Activated CD4-positive, alpha-beta T cell treated with anti-CD3 and anti-CD28 coated beads for 36 hours (primary cell): ENCODE measurements around the gene MAGEB17. TPM values are rescaled to one million over a fixed set of nuclear protein-coding genes. Genes with fewer than 3 reads are reported as not detected.

Source experiments
- ATAC-seq: fragments of 200-7000 bp; cut with Tn5 transposase; one replicate; pipeline ENCODE4 v1.10.0; 2021; ENCODE audit warnings: mild to moderate bottlenecking, moderate library complexity
- CTCF ChIA-PET: fragments of 350-600 bp; sonication (Branson Sonifier 250); formaldehyde crosslinking; loops from one replicate; lab custom pipeline; 2021; ENCODE audit warnings: antibody characterized with exemption; lab: Charles Lee
- POLR2A ChIA-PET: fragments of 350-600 bp; sonication (Branson Sonifier 250); formaldehyde crosslinking; loops from one replicate; lab custom pipeline; 2021; ENCODE audit warnings: antibody characterized with exemption, inconsistent platforms; lab: Charles Lee
- DNase-seq: peaks from one replicate; pipeline ENCODE4 v3.0.0-alpha.2; 2020
- H3K27ac Mint-ChIP-seq: one replicate; pipeline ENCODE4 v1.8.0; 2021; ENCODE audit warnings: mixed read lengths
- H3K27me3 Mint-ChIP-seq: one replicate; pipeline ENCODE4 v1.8.0; 2021; ENCODE audit warnings: mixed read lengths
- H3K36me3 Mint-ChIP-seq: one replicate; pipeline ENCODE4 v1.8.0; 2021; ENCODE audit warnings: low read depth, mixed read lengths
- H3K4me1 Mint-ChIP-seq: one replicate; pipeline ENCODE4 v1.8.0; 2021; ENCODE audit warnings: mixed read lengths
- H3K4me3 Mint-ChIP-seq: one replicate; pipeline ENCODE4 v1.8.0; 2021; ENCODE audit warnings: mild to moderate bottlenecking, moderate library complexity, mixed read lengths
- H3K9me3 Mint-ChIP-seq: one replicate; pipeline ENCODE4 v1.8.0; 2021; ENCODE audit warnings: low read depth, mixed read lengths
- intact Hi-C, 2 experiments: fragments of 100-400 bp; cut with DNase I in 1 of 2; cut with micrococcal nuclease in 1 of 2; formaldehyde crosslinking; loops; one replicate each; pipeline versions ENCODE4 v1.14.2 to v1.15.1; 2022 to 2024; cut with DNase I, micrococcal nuclease
- total RNA-seq, 2 experiments: library from RNA; stranded (reverse); gene quantifications; one replicate each; pipeline ENCODE4 v1.2.3, GENCODE V29; 2021

MAGEB17 gene, protein sequence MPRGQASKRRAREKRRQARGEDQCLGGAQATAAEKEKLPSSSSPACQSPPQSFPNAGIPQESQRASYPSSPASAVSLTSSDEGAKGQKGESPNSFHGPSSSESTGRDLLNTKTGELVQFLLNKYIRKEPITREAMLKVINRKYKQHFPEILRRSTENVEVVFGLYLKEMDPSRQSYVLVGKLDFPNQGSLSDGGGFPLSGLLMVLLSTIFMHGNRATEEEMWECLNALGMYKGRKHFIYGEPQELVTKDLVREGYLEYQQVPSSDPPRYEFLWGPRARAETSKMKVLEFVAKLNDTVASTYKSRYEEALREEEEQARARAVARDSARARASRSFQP
- total RNA-seq: not detected

DNA sequence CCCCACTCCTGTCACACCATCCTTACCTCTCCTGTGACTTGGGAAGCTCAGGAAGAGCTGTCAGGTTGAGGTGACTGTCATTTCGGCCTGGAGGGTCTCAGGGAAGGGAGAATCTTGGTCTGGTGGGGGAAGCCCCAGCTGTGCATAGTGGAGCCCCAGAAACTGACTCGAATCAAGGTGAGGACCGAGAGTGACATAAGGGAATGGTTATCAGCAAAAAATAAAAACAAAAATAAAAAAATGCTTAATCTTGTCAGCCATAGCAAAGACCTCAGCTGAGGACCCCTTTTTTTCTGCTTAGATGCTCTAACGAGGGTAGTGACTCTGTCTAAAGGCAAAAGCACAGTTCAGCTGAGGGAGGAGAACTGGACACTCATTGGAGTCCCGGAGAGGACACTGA lies at the start of gene MAGEB17:
Gene MAGEB17 (plus strand): TSS at position 301 of the 400 bp plus-strand sequence. CDS start 2,902 bp downstream, outside the sequence.
- no peak for DNase-seq
- H3K27ac Mint-ChIP-seq: no peak within 1 kb of the TSS

DNA sequence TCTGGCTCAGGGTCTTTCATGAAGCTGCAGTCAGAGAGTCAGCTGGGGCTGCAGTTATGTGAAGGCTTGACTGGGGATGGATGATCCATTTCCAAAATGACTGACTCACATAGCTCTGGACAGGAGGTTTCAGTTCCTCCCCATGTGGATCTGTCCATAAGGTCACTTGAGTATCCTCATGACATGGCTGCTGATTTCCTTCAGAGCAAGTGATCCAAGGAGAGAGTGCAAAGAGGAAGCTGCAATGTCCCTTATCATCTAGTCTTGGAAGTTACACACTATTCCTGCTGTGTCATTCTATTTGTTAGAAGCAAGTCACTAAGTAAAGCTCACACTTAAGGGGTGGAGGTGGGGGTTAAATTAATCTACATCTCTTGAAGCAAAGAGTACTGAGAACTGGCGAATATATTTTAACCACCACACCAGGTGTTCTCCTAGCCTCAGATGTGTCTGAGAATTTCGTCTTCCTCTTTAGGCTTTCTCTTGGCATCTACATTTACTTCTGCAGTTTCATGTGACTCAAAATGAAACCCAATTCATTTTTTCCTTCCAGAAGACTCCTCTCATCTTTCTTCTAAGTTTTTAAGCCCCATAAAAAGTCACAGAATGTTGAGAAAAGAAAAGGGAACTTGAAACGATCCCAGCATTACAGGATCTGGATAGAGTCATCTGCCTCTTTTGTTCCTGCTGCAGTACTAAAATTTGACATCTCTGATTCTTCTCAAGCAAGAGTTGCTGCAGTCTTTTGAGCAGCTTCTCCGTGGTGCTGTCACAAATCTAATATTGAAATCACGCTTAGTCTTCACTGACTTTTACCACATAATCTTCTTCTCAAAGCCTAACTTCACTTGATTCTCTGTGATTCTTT lies 47.7 kb upstream of the MAGEB17 start:
- H3K27me3 Mint-ChIP-seq: peaks cover 8% of the 10 kb centered on the region
- peaks cover 22% of the 10 kb centered on the region for H3K4me1 Mint-ChIP-seq
- intact Hi-C loops: loop anchor here in 1 of 2 experiments (5.0 kb wide), 1 partner anchor 132 kb away; no protein-coding TSS in a partner anchor
- ChIA-PET CTCF (no interaction called here), POLR2A (no interaction called here)
- peak; percentile 80 for ATAC-seq
- no peak overlapping the region for H3K27ac Mint-ChIP-seq
- peaks cover 5% of the 10 kb centered on the region for H3K9me3 Mint-ChIP-seq
- H3K4me3 Mint-ChIP-seq: no peak overlapping the region
- no peak for DNase-seq
- no peaks in the 10 kb centered on the region for H3K36me3 Mint-ChIP-seq

More for the DNA sequence above, at the start of gene MAGEB17:
- Mint-ChIP-seq H3K27me3 (peaks cover 1% of the 10 kb centered on the region), H3K9me3 (no peaks in the 10 kb centered on the region), H3K4me1 (no peaks in the 10 kb centered on the region), H3K36me3 (no peaks in the 10 kb centered on the region), H3K4me3 (no peak within 1 kb of the TSS)
- ChIA-PET POLR2A (no interaction called here), CTCF (no interaction called here)
- ATAC-seq: no peak
- intact Hi-C loops: no loop called here

DNA sequence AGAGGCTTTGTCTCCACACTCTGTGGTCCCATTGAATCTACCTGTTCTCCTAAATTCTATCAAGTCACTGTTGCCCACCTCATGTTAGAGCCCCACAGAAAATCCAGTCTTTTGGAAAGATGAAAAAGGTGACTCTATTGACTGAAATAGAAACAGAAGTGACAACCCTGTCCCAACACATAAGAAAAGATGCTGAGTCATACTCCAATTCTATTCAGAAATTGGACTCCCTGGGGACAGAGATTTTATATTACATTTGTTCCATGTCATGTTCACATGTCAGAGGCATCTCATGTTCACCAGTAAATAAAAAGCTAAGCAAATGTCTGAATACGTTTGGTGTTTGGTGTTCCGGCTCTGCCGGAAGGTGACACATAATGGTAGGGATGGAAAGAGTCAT lies 46.9 kb upstream of the MAGEB17 start:
- Mint-ChIP-seq H3K27me3 (peaks cover 8% of the 10 kb centered on the region), H3K4me3 (no peak overlapping the region), H3K27ac (no peak overlapping the region), H3K4me1 (peaks cover 22% of the 10 kb centered on the region), H3K36me3 (no peaks in the 10 kb centered on the region), H3K9me3 (peaks cover 5% of the 10 kb centered on the region)
- ATAC-seq: no peak
- ChIA-PET CTCF (no interaction called here), POLR2A (no interaction called here)
- DNase-seq: no peak
- intact Hi-C loops: loop anchor here in 1 of 2 experiments (5.0 kb wide), 1 partner anchor 133 kb away; no protein-coding TSS in a partner anchor

DNA sequence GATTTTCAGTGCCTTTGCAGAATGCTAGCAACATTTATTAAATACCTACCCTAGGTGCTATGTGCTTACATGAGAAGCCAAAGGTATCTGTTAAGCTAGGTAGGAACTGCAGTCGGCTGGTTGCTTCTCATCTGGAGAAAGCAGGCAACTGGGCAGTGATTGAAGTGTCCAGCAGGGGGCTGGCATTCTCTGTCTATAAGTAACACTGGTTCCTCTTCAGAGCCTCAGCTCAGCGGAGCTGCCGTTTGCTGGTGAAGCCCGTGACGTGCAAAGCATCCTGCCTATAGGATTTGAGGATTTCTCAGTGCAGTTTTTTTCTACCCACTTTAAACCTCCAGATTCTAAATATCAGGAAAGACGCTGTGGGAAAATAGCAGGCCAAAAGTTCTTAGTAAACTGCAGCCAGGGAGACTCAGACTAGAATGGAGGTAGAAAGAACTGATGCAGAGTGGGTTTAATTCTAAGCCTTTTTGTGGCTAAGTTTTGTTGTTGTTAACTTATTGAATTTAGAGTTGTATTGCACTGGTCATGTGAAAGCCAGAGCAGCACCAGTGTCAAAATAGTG lies 44.0 kb upstream of the MAGEB17 start, which contains the start of gene GRPR:
Gene GRPR (plus strand): TSS at position 344 of the 565 bp plus-strand sequence. CDS start 389 bp downstream, outside the sequence.
- DNase-seq (peak; percentile 75), ATAC-seq (peak; percentile 77)
- ChIA-PET POLR2A (no interaction called here), CTCF (interaction anchor here (0.5 to 1.8 kb wide), 4 partner anchors 9 to 212 kb away, joined by 3 to 10 read pairs (median 4); no protein-coding TSS in a partner anchor)
- intact Hi-C loops: loop anchor here in 1 of 2 experiments (5.0 kb wide), 1 partner anchor 136 kb away; no protein-coding TSS in a partner anchor
- Mint-ChIP-seq H3K4me3 (no peak within 1 kb of the TSS), H3K27ac (no peak within 1 kb of the TSS), H3K4me1 (peaks cover 22% of the 10 kb centered on the region), H3K27me3 (peaks cover 12% of the 10 kb centered on the region), H3K36me3 (no peaks in the 10 kb centered on the region), H3K9me3 (peaks cover 5% of the 10 kb centered on the region)

DNA sequence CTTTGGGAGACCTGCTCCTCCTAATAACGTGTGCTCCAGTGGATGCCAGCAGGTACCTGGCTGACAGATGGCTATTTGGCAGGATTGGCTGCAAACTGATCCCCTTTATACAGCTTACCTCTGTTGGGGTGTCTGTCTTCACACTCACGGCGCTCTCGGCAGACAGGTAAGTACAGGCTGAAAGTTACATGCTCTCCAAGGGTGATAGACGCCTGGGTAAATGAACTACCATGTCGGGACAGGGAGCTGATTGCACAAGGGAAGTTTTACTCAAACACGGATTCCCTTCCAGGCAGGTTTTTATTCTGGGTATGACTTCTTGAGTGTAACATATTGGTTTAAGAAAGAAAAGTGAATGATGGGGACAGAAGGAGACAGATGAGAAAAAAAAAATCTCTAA lies 43.1 kb upstream of the MAGEB17 start:
- intact Hi-C loops: loop anchor here in 1 of 2 experiments (5.0 kb wide), 1 partner anchor 137 kb away; no protein-coding TSS in a partner anchor
- Mint-ChIP-seq H3K27ac (no peak overlapping the region), H3K9me3 (peaks cover 2% of the 10 kb centered on the region), H3K36me3 (no peaks in the 10 kb centered on the region), H3K4me3 (no peak overlapping the region), H3K4me1 (peaks cover 16% of the 10 kb centered on the region), H3K27me3 (peaks cover 16% of the 10 kb centered on the region)
- ATAC-seq: no peak
- ChIA-PET CTCF (interaction anchor here (1.1 kb wide), 1 partner anchor 11 kb away, joined by 3 read pairs; no protein-coding TSS in a partner anchor), POLR2A (no interaction called here)
- no peak for DNase-seq

DNA sequence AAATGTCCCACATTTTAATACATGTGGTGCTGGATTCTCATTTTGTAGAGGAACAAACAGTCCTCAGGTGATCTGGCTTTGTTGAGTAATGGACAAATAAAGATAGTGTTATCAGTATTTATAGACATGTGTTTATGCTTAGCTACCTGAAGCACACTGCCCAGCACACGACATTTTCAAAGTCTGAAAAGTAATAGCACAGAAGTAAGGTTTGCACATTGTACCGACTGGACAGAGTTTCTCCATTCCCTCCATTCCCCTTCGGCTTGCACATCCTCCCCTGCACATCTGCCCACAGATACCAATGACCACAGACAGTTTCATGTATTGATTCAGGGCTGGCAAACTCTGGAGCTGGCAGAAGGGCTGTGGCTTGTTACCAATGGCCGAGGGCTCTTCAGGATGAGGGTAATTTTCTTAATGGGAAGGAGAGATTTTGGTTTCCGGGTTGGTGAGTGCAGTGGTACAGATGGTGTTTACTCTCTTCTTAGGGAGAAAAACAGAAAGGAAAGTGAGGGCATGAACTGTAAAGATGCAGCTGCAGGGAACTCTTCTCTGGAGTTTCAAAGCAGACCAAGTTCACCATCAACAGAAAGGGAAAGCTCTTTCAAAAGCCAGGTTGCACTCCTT lies 41.6 kb upstream of the MAGEB17 start:
- no peak for DNase-seq
- Mint-ChIP-seq H3K36me3 (no peaks in the 10 kb centered on the region), H3K9me3 (no peaks in the 10 kb centered on the region), H3K27ac (no peak overlapping the region), H3K27me3 (peaks cover 16% of the 10 kb centered on the region), H3K4me1 (peaks cover 2% of the 10 kb centered on the region), H3K4me3 (no peak overlapping the region)
- no peak for ATAC-seq
- CTCF ChIA-PET: interaction anchor here (1.3 kb wide), 1 partner anchor 8 kb away, joined by 3 read pairs; no protein-coding TSS in a partner anchor
- POLR2A ChIA-PET: no interaction called here
- intact Hi-C loops: no loop called here

DNA sequence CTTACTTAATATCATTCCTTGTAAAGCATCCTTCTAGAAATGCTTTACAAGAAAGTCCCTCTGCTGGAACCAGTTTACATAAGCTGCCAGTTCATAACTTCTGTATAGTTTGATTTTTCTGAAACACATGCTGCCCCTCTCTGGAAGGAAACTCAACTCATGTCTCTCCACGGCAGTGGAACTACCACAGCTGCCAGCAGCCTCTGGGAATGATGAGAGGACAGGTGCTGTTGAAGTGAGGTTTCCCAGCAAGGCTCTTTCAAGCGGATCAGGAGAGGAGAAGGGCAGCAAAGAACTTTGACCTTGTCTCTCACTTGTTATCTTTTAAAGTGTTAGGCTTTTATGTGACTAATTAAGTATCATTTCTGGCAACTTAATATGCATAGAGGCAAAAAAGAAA lies 36.6 kb upstream of the MAGEB17 start:
- H3K27me3 Mint-ChIP-seq: peaks cover 12% of the 10 kb centered on the region
- no peaks in the 10 kb centered on the region for H3K9me3 Mint-ChIP-seq
- H3K36me3 Mint-ChIP-seq: no peaks in the 10 kb centered on the region
- POLR2A ChIA-PET: no interaction called here
- ATAC-seq (no peak), DNase-seq (no peak)
- intact Hi-C loops: loop anchor here in 1 of 2 experiments (10.0 kb wide), 1 partner anchor 366 kb away; no protein-coding TSS in a partner anchor
- no peaks in the 10 kb centered on the region for H3K4me1 Mint-ChIP-seq
- no peak overlapping the region for H3K4me3 Mint-ChIP-seq
- CTCF ChIA-PET: no interaction called here
- no peak overlapping the region for H3K27ac Mint-ChIP-seq

DNA sequence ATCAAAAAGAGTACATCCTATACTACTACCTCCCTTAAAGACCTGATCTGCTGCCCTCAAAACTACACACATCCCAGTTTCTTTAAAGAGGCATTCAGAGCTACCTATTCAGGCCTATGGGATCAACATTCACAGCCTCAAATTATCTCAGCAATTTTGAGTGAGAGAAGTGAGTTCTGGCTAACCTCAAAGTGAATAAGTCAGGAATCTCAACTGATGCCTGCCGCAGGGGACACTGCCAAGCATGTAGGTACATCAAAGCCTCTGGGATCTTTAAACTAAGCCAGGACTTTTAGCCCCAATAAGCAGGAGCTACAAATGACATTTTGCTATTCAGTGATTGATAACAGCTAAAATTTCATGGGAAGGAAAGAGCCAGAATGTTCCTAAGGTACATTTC lies 32.3 kb upstream of the MAGEB17 start:
- ATAC-seq (no peak), DNase-seq (no peak)
- Mint-ChIP-seq H3K4me3 (no peak overlapping the region), H3K4me1 (no peaks in the 10 kb centered on the region), H3K36me3 (no peaks in the 10 kb centered on the region), H3K27me3 (peaks cover 6% of the 10 kb centered on the region), H3K27ac (no peak overlapping the region), H3K9me3 (no peaks in the 10 kb centered on the region)
- ChIA-PET POLR2A (no interaction called here), CTCF (no interaction called here)
- intact Hi-C loops: loop anchor here in 1 of 2 experiments (10.0 kb wide), 1 partner anchor 370 kb away; no protein-coding TSS in a partner anchor

DNA sequence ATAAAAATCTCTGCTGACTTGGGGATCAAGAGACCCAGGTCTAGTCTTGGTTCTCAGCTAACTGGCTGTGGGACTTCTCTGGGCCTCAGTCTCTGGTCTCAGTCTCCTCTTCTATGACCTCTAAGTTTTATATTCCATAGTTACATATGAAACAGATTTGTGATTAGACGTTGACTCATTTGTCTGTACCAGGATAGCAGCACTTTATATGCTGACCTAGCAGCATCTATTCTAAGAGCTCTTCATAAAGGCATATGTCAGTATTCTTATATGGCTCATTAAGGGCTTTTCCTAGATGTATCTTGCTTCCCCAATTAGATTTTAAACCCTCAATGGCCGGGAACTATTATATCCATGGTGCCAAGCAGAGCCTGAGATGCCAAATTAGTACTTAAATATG lies 31.2 kb upstream of the MAGEB17 start:
- Mint-ChIP-seq H3K4me3 (no peak overlapping the region), H3K27ac (no peak overlapping the region), H3K36me3 (no peaks in the 10 kb centered on the region), H3K9me3 (no peaks in the 10 kb centered on the region), H3K4me1 (peaks cover 3% of the 10 kb centered on the region), H3K27me3 (peaks cover 9% of the 10 kb centered on the region)
- ChIA-PET POLR2A (no interaction called here), CTCF (interaction anchor here (1.1 kb wide), 1 partner anchor 13 kb away, joined by 3 read pairs; the partner anchor contains the start of gene GRPR)
- intact Hi-C loops: loop anchor here in 1 of 2 experiments (10.0 kb wide), 1 partner anchor 371 kb away; no protein-coding TSS in a partner anchor
- DNase-seq: no peak
- ATAC-seq: no peak

DNA sequence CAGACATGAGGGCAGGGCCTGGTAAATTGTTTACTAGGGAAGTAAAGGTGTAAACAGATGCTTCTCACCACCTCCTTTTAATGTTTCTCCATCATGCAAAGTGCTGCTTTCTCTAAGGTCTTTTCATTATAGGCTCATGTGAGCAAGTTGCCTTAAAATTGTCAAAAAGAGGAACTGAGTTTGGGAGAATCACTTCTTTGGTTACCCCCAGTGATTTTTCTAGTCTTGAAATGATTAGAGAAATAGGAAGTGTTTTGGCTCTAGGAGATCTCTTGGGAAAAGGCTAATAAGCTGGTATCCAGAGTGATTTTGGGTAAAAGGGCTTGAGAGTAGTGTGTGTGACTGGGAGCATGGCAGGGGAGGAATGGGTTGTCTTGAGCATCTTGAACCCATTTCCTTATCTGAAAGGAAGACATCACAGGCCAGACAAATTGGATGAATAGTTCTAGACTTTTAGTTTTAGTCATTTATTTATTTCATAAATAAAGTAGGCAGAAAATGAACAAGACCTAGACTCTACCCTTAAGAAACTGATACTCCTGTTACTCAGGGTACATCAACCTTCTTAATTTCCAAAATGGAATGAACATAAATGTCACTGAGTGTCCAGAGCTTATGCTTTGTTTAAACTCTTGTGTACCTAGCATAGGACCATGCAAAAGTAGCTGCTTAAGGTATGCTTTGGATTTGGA lies 29.7 kb upstream of the MAGEB17 start:
- DNase-seq (no peak), ATAC-seq (no peak)
- Mint-ChIP-seq H3K4me3 (no peak overlapping the region), H3K4me1 (peaks cover 3% of the 10 kb centered on the region), H3K27me3 (peaks cover 4% of the 10 kb centered on the region), H3K36me3 (no peaks in the 10 kb centered on the region), H3K27ac (no peak overlapping the region), H3K9me3 (no peaks in the 10 kb centered on the region)
- intact Hi-C loops: loop anchor here in 1 of 2 experiments (10.0 kb wide), 1 partner anchor 373 kb away; no protein-coding TSS in a partner anchor
- CTCF ChIA-PET: interaction anchor here (2.8 kb wide), 1 partner anchor 15 kb away, joined by 10 read pairs; the partner anchor contains the start of gene GRPR
- POLR2A ChIA-PET: no interaction called here
